OCI-LY3 (cell line): Measurements from ENCODE around the gene OR9A4.

Experiments
- CTCF ChIP-seq: fragments of 200-600, 300-600 bp; sonication (generic); IDR thresholded peaks from 2 replicates; pipeline ENCODE4 v1.5.1; 2014; ENCODE audit warnings: antibody characterized with exemption, low read length, low read depth
- EZH2phosphoT487 ChIP-seq: fragments of 200-600 bp; shearing (Covaris generic); IDR thresholded peaks from 2 replicates; pipeline ENCODE4 v1.6.1; 2018; ENCODE audit warnings: antibody characterized with exemption, mixed run types, low read depth

DNA sequence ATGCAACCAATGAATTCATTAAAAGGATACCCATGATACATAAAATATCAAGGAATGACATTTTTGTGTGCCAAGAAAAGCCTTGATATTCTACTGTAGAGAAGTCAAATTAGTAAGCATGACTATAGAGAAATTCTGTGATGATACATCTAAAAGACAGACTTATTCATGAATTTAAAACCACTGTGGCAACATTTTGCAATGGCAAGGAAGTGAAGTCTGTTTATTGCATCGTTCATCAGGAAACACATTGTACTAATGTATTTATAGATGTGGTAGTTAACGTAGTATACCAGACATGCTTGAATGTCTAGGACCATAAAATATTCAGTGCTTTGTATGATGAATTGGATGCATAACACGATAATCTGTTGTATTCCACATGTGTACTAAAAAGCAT, 39.9 kb downstream of the OR9A4 start:
- no peak for TF ChIP-seq CTCF
- no peak for TF ChIP-seq EZH2phosphoT487
